Loucy (cell line): ENCODE results near the gene CAPZA3.

Experiments used
- H2AFZ ChIP-seq: fragments of 200-600 bp; sonication (generic); 2 replicates; pipeline ENCODE4 v1.6.0; 2016; ENCODE audit warnings: antibody characterized with exemption, mild to moderate bottlenecking, low read length, moderate library complexity
- H3F3A ChIP-seq: fragments of 200-600 bp; 2 replicates; pipeline ENCODE4 v1.6.0; 2016; ENCODE audit warnings: antibody characterized with exemption, low read depth, mild to moderate bottlenecking
- H3K27me3 ChIP-seq: fragments of 200-600 bp; sonication (generic); 2 replicates; pipeline ENCODE4 v1.6.1; 2014; ENCODE audit warnings: low read length, mild to moderate bottlenecking; ENCODE audit not compliant: insufficient read depth, poor library complexity, severe bottlenecking
- H3K36me3 ChIP-seq: fragments of 200-600 bp; sonication (generic); 2 replicates; pipeline ENCODE4 v1.6.1; 2016; ENCODE audit warnings: low read length; ENCODE audit not compliant: insufficient read depth
- H3K4me1 ChIP-seq: fragments of 200-600 bp; sonication (generic); 2 replicates; pipeline ENCODE4 v1.5.1; 2014; ENCODE audit warnings: low read length, mild to moderate bottlenecking; ENCODE audit not compliant: insufficient read depth, poor library complexity, severe bottlenecking
- H3K4me2 ChIP-seq: fragments of 200-600 bp; sonication (generic); 2 replicates; pipeline ENCODE4 v1.6.0; 2014; ENCODE audit warnings: antibody characterized with exemption, low read length, low read depth, mild to moderate bottlenecking; ENCODE audit not compliant: poor library complexity, severe bottlenecking
- H3K4me3 ChIP-seq: fragments of 200-600 bp; sonication (generic); 2 replicates; pipeline ENCODE4 v1.5.1; 2014; ENCODE audit warnings: low read length, mild to moderate bottlenecking, mixed read lengths; ENCODE audit not compliant: poor library complexity, severe bottlenecking
- H3K79me2 ChIP-seq: fragments of 200-600 bp; sonication (generic); 2 replicates; pipeline ENCODE4 v1.6.1; 2014; ENCODE audit warnings: low read length; ENCODE audit not compliant: insufficient read depth
- H3K9ac ChIP-seq: fragments of 200-600 bp; sonication (generic); 2 replicates; pipeline ENCODE4 v1.6.0; 2014; ENCODE audit warnings: mild to moderate bottlenecking, low read depth, low read length, moderate library complexity; ENCODE audit not compliant: poor library complexity, severe bottlenecking
- H3K9me2 ChIP-seq: fragments of 200-600 bp; sonication (generic); replicated peaks from 2 replicates; pipeline ENCODE4 v1.6.1; 2016; ENCODE audit warnings: low read depth, low read length, mixed read lengths
- H3K9me3 ChIP-seq: fragments of 200-600 bp; sonication (generic); 2 replicates; pipeline ENCODE4 v1.6.1; 2014; ENCODE audit warnings: mild to moderate bottlenecking, antibody characterized with exemption, low read length, low read depth; ENCODE audit not compliant: insufficient read depth
- H4K20me1 ChIP-seq: fragments of 200-600 bp; sonication (generic); 2 replicates; pipeline ENCODE4 v1.6.0; 2014; ENCODE audit warnings: antibody characterized with exemption, low read length, mild to moderate bottlenecking; ENCODE audit not compliant: insufficient read depth, poor library complexity, severe bottlenecking
- CTCF ChIP-seq: fragments of 200-600 bp; sonication (generic); conservative IDR thresholded peaks from 2 replicates; pipeline ENCODE4 v1.5.1; 2014; ENCODE audit warnings: mild to moderate bottlenecking, antibody characterized with exemption, low read length
- EZH2phosphoT487 ChIP-seq: fragments of 200-600 bp; IDR thresholded peaks from 2 replicates; pipeline ENCODE4 v1.6.1; 2018; ENCODE audit warnings: antibody characterized with exemption, mild to moderate bottlenecking, moderate library complexity, borderline replicate concordance

Gene CAPZA3

GRCh38 chr12:18696971-18697602 is 40.8 kb upstream of the CAPZA3 start:
- no peak overlapping the region for H2AFZ ChIP-seq

GRCh38 chr12:18700271-18700670 is 37.6 kb upstream of the CAPZA3 start:
- Histone ChIP-seq H4K20me1 (no peaks in the 10 kb centered on the region), H2AFZ (no peak overlapping the region), H3K79me2 (no peaks in the 10 kb centered on the region), H3K9me3 (no peaks in the 10 kb centered on the region), H3F3A (no peaks in the 10 kb centered on the region), H3K4me1 (no peaks in the 10 kb centered on the region), H3K9ac (no peak overlapping the region), H3K27me3 (no peaks in the 10 kb centered on the region), H3K4me3 (no peak overlapping the region), H3K36me3 (no peaks in the 10 kb centered on the region), H3K4me2 (no peak overlapping the region), H3K9me2 (no peaks in the 10 kb centered on the region)
- no peak for TF ChIP-seq CTCF

More at GRCh38 chr12:18696971-18697602, 40.8 kb upstream of the CAPZA3 start:
- no peaks in the 10 kb centered on the region for H3F3A ChIP-seq
- no peaks in the 10 kb centered on the region for H3K4me1 ChIP-seq
- no peak overlapping the region for H3K4me3 ChIP-seq
- no peak overlapping the region for H3K9ac ChIP-seq
- no peaks in the 10 kb centered on the region for H3K79me2 ChIP-seq
- no peaks in the 10 kb centered on the region for H3K27me3 ChIP-seq
- no peaks in the 10 kb centered on the region for H3K9me3 ChIP-seq
- no peak for TF ChIP-seq EZH2phosphoT487
- TF ChIP-seq CTCF, result no peak
- no peak overlapping the region for H3K4me2 ChIP-seq
- no peaks in the 10 kb centered on the region for H3K36me3 ChIP-seq
- H4K20me1 ChIP-seq, result no peaks in the 10 kb centered on the region
- no peaks in the 10 kb centered on the region for H3K9me2 ChIP-seq

- no peaks in the 10 kb centered on the region for H3K9me3 ChIP-seq
- no peak overlapping the region for H2AFZ ChIP-seq
- H3K27me3 ChIP-seq, result no peaks in the 10 kb centered on the region
Observed at GRCh38 chr12:18703321-18703720, 34.6 kb upstream of the CAPZA3 start.

More at GRCh38 chr12:18703321-18703720, 34.6 kb upstream of the CAPZA3 start:
- no peak overlapping the region for H3K9ac ChIP-seq
- H3K4me1 ChIP-seq, result no peaks in the 10 kb centered on the region
- TF ChIP-seq CTCF, result no peak
- TF ChIP-seq EZH2phosphoT487, result no peak
- H4K20me1 ChIP-seq, result no peaks in the 10 kb centered on the region
- H3K9me2 ChIP-seq, result no peaks in the 10 kb centered on the region
- no peak overlapping the region for H3K4me2 ChIP-seq
- no peak overlapping the region for H3K4me3 ChIP-seq
- no peaks in the 10 kb centered on the region for H3K79me2 ChIP-seq
- H3K36me3 ChIP-seq, result no peaks in the 10 kb centered on the region
- H3F3A ChIP-seq, result no peaks in the 10 kb centered on the region
